Activated CD4-positive, alpha-beta T cell treated with anti-CD3 and anti-CD28 coated beads, Interleukin-2, amount 50 U/mL, for 4 hours (primary cell): ENCODE data around the gene GPNMB.

Experiments used
- DNase-seq, 2 experiments: peaks; one replicate each; pipeline ENCODE4 v3.0.0-alpha.2; 2020

Gene GPNMB

GRCh38 chr7:23232966-23233365, 13.6 kb upstream of the GPNMB start:
- DNase-seq, result no peak

GRCh38 chr7:23234569-23235296, 11.8 kb upstream of the GPNMB start:
- no peak for DNase-seq

GRCh38 chr7:23235813-23236221, 10.8 kb upstream of the GPNMB start:
- no peak for DNase-seq

GRCh38 chr7:23237000-23237399, 9.6 kb upstream of the GPNMB start:
- DNase-seq, result no peak

- DNase-seq, result no peak
Observed at GRCh38 chr7:23238983-23239652, 7.5 kb upstream of the GPNMB start.

- no peak for DNase-seq
Observed at GRCh38 chr7:23239698-23240097, 6.9 kb upstream of the GPNMB start.

- DNase-seq, result no peak
Observed at GRCh38 chr7:23242321-23242720, 4.3 kb upstream of the GPNMB start.

- no peak for DNase-seq
Observed at GRCh38 chr7:23242935-23243334, 3.6 kb upstream of the GPNMB start.

GRCh38 chr7:23247046-23247602, 549 bp downstream of the GPNMB start:
- DNase-seq, result no peak

GRCh38 chr7:23247603-23248335, 1.2 kb downstream of the GPNMB start:
- no peak for DNase-seq

- DNase-seq, result no peak
Observed at GRCh38 chr7:23249486-23249885, 2.9 kb downstream of the GPNMB start.

- no peak for DNase-seq
Observed at GRCh38 chr7:23254051-23254681, 7.6 kb downstream of the GPNMB start.

DNA sequence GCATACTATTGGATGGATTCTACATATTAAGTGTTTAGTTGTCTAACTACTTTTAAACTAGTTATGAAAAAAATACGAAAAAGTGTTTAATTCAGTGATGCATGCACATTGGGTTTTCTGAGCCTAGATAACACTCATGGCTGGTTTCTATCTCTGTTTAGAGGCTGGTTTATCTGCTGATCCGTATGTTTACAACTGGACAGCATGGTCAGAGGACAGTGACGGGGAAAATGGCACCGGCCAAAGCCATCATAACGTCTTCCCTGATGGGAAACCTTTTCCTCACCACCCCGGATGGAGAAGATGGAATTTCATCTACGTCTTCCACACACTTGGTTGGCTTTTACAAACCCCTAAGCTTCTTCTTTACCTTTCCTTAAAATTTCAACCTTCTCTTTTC, 10.2 kb downstream of the GPNMB start:
- DNase-seq, result no peak

- no peak for DNase-seq
Observed at GRCh38 chr7:23260371-23260770, 13.8 kb downstream of the GPNMB start.

GRCh38 chr7:23261843-23262452, 15.4 kb downstream of the GPNMB start:
- peak; percentile 42 to 46 for DNase-seq

- DNase-seq, result no peak
Observed at GRCh38 chr7:23264916-23265458, 18.4 kb downstream of the GPNMB start.

DNA sequence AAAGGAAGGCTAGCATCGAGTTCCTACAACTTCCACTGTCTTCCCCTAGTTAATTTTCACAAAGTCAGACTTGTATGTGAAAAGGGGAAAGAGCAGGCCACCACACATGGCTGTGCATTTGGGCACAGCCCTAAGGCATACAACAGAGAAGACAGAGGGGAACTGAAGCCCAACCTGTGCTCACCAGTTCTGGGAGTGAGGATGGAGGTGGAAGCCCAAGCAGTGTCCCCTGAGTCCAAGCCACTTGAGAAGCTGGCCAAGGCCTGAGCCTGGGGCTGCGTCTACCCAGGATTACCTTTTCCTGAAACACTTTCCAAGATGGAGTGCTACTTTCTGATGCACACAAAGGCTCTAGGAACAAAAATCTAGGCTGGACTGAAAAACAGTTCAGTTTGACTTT, 20.3 kb downstream of the GPNMB start:
- DNase-seq, result no peak

GRCh38 chr7:23267357-23267756, 20.8 kb downstream of the GPNMB start:
- DNase-seq, result no peak

GRCh38 chr7:23268167-23268566, 21.6 kb downstream of the GPNMB start:
- no peak for DNase-seq

DNA sequence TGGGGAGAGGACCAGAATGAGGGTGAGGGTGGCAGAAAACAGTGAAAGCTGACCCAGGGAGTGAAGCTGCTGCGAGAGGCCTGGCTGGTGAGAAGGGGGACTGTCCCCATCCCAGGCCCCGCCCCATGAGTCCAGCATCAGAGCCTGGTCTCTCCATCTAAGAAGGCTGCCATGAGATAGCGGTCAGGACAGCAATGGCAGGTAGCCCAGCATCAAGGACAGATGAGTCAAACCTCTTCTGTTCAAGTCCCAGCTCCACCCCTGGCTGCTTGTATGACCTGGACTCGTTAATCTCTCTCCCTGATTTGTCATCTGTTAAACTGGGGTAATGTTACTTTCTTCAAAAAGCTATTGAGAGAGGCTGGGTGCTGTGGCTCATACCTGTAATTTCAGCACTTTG, 22.2 kb downstream of the GPNMB start:
- no peak for DNase-seq

GRCh38 chr7:23272275-23272674, 25.7 kb downstream of the GPNMB start:
- no peak for DNase-seq

DNA sequence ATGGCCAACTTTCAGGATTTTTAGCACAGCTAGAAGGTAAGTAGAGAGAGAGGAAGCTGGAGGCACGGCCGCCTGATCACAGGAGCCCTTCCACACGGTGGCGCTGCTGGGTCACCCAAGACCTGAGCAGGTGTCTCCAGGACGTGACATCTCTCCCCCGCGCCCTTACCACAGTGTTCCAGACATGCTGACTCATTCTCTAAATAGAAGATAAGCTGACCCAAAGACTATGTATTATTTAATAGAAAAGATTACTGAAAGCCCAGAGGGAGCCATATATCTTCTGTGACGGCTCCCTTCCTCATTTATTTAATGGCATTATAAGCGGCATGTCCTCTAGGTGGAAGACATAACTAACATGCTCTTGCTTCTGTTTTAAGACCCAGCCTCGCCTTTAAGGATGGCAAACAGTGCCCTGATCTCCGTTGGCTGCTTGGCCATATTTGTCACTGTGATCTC, 26.6 kb downstream of the GPNMB start:
- peak; percentile 94 for DNase-seq
